ENCODE results near the gene PTPRN2.
A peak's percentile ranks its signal among the peaks of the same experiment; 100 is the strongest.

The PTPRN2 gene

DNA sequence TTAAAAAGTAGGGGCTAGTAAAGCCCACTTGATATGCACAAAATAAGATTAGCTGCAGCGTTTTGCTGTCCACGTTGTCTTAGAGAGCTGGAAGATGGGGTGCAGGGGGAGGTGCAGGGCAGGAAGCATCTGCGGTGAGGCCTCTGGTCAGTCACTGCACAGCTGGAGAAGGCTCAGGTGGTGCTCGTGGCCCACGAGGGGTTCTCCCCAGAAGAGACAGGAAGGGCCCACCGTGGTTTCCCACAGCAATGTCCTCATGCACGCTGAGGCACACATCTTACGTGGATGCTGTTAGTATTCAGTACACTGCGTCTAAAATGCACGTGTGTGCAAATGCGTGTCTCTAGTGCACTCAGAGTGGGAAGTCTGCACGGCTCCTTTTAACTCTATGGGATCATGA lies 582.1 kb downstream of the PTPRN2 start:
- Histone ChIP-seq H3K18ac (ENCODE audit: low read length) (peak overlapping the region; percentile 60), H4K8ac (ENCODE audit: low read depth, low read length) (no peak overlapping the region), H3K4ac (ENCODE audit: low read length) (no peak overlapping the region), H2BK12ac (ENCODE audit: low read length) (no peak overlapping the region), H3K14ac (ENCODE audit: low read length) (no peak overlapping the region), H3K36me3 (replicated peaks in 1 of 2; ENCODE audit: control insufficient read depth in 2 of 2, insufficient read depth in 2 of 2, low read length in 2 of 2) (no peaks in the 10 kb centered on the region), H3K23ac (ENCODE audit: low read depth, low read length, poor library complexity) (no peak overlapping the region), H3K79me1 (ENCODE audit: low read depth, low read length) (no peaks in the 10 kb centered on the region), H2BK15ac (ENCODE audit: low read length) (no peak overlapping the region), H3K4me3 (ENCODE audit: low read length in 2 of 2) (no peak overlapping the region), H2AK5ac (ENCODE audit: low read depth, low read length) (no peak overlapping the region), H2AFZ (ENCODE audit: low read length) (no peak overlapping the region), H3K9me3 (replicated peaks in 1 of 2; ENCODE audit: control insufficient read depth in 2 of 2, insufficient read depth in 1 of 2, low read depth in 1 of 2, low read length in 2 of 2) (no peaks in the 10 kb centered on the region), H3K27ac (replicated peaks; ENCODE audit: low read length) (no peak overlapping the region), H3K4me1 (ENCODE audit: control insufficient read depth in 2 of 2, insufficient read depth in 1 of 2, low read depth in 1 of 2, low read length in 2 of 2) (peaks cover 3 to 15% of the 10 kb centered on the region in 2 donors), H3K4me2 (ENCODE audit: insufficient read depth, low read length, poor library complexity, severe bottlenecking) (no peak overlapping the region), H4K91ac (ENCODE audit: low read depth, low read length, poor library complexity) (no peak overlapping the region), H2BK120ac (ENCODE audit: low read depth, low read length) (no peak overlapping the region), H3K27me3 (ENCODE audit: control insufficient read depth in 3 of 3, insufficient read depth in 3 of 3, low read depth in 1 of 3, low read length in 3 of 3) (peaks cover 0 to 5% (median 5%) of the 10 kb centered on the region in 3 experiments), H3K9ac (ENCODE audit: low read depth, low read length, poor library complexity) (no peak overlapping the region), H2BK5ac (ENCODE audit: low read length) (no peak overlapping the region)
- DNase-seq (ENCODE audit: low spot score), result no peak
- no CpG with 5 or more reads among the region's 12 CpGs for WGBS, 2 donors (ENCODE audit: extremely low coverage in 2 of 2, insufficient read length in 2 of 2, insufficient replicate concordance in 1 of 2)

DNA sequence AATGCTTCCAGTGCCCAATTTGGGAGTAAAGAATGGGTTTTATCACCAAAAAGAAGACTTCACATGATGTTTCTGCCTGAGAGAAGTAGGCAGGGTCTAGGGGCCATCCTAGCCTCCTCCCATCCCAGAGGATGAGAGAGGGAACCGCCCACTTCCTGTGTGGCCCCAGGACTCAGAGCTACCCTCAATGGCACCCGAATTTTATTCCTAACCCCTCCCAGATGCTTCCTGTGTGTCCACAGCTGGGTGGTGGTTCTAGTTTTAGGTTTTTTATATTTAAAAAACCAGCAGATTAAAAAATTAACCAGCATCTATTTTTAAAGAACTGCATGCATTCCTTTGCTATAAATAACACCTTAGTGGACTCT lies 583.5 kb downstream of the PTPRN2 start:
- H3K4ac ChIP-seq (ENCODE audit: low read length), result no peak overlapping the region
- no peak overlapping the region for H3K18ac ChIP-seq (ENCODE audit: low read length)
- H3K9me3 ChIP-seq (replicated peaks in 1 of 2; ENCODE audit: control insufficient read depth in 2 of 2, insufficient read depth in 1 of 2, low read depth in 1 of 2, low read length in 2 of 2), result no peaks in the 10 kb centered on the region
- H3K14ac ChIP-seq (ENCODE audit: low read length), result no peak overlapping the region
- no peak overlapping the region for H2BK12ac ChIP-seq (ENCODE audit: low read length)
- no peak for DNase-seq (ENCODE audit: low spot score)
- no peak overlapping the region for H4K8ac ChIP-seq (ENCODE audit: low read depth, low read length)
- no peak overlapping the region for H2AFZ ChIP-seq (ENCODE audit: low read length)
- no CpG with 5 or more reads among the region's 2 CpGs for WGBS, 2 donors (ENCODE audit: extremely low coverage in 2 of 2, insufficient read length in 2 of 2, insufficient replicate concordance in 1 of 2)
- no peaks in the 10 kb centered on the region for H3K36me3 ChIP-seq (replicated peaks in 1 of 2; ENCODE audit: control insufficient read depth in 2 of 2, insufficient read depth in 2 of 2, low read length in 2 of 2)
- no peak overlapping the region for H2BK120ac ChIP-seq (ENCODE audit: low read depth, low read length)
- no peak overlapping the region for H2AK5ac ChIP-seq (ENCODE audit: low read depth, low read length)
- H2BK5ac ChIP-seq (ENCODE audit: low read length), result no peak overlapping the region
- no peak overlapping the region for H3K27ac ChIP-seq (replicated peaks; ENCODE audit: low read length)
- no peak overlapping the region for H3K4me2 ChIP-seq (ENCODE audit: insufficient read depth, low read length, poor library complexity, severe bottlenecking)
- H3K79me1 ChIP-seq (ENCODE audit: low read depth, low read length), result no peaks in the 10 kb centered on the region
- no peak overlapping the region for H2BK15ac ChIP-seq (ENCODE audit: low read length)
- peaks cover 0 to 5% (median 5%) of the 10 kb centered on the region in 3 experiments for H3K27me3 ChIP-seq (ENCODE audit: control insufficient read depth in 3 of 3, insufficient read depth in 3 of 3, low read depth in 1 of 3, low read length in 3 of 3)
- H3K4me1 ChIP-seq (ENCODE audit: control insufficient read depth in 2 of 2, insufficient read depth in 1 of 2, low read depth in 1 of 2, low read length in 2 of 2), result peaks cover 2 to 15% of the 10 kb centered on the region in 2 donors
- H4K91ac ChIP-seq (ENCODE audit: low read depth, low read length, poor library complexity), result no peak overlapping the region
- H3K9ac ChIP-seq (ENCODE audit: low read depth, low read length, poor library complexity), result no peak overlapping the region
- H3K4me3 ChIP-seq (ENCODE audit: low read length in 2 of 2), result no peak overlapping the region
- H3K23ac ChIP-seq (ENCODE audit: low read depth, low read length, poor library complexity), result no peak overlapping the region

DNA sequence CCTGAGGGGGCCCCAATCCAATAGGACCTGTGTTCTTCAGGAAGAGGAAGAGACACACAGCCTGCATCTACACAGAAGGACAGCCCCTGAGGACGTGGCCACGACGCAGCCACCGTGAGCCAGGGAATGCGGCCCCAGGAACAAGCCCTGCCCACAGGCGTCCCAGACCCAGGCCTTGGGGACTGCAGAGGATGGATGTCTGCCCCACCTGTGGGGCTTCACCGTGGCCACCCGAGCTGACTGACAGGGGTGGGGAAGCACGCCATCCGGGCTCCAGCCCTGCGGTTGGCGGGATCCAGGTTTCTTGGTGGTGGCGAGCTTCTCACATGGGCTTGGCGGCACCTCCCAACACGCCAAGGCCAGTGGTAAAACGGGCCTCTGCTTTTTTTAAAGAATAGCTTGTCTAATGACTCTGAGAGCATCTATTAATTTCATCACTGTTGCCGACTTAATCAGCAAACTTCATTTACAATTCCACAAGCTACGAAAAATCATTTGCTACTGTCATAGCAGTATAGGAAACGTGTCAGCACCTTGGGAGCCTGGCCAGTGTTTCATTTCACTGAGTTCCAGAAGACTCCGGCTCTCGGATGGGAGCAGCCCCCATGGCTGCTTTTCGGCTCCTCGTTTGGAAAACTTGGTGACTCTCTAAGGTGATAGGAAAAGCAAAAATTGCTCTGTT lies 584.0 kb downstream of the PTPRN2 start:
- peak overlapping the region; percentile 38 for H3K14ac ChIP-seq (ENCODE audit: low read length)
- H2BK5ac ChIP-seq (ENCODE audit: low read length), result no peak overlapping the region
- peak overlapping the region; percentile 90 for H2AK5ac ChIP-seq (ENCODE audit: low read depth, low read length)
- peak overlapping the region; percentile 47 for H2BK120ac ChIP-seq (ENCODE audit: low read depth, low read length)
- no peak overlapping the region for H2AFZ ChIP-seq (ENCODE audit: low read length)
- peaks cover 0 to 5% (median 5%) of the 10 kb centered on the region in 3 experiments for H3K27me3 ChIP-seq (ENCODE audit: control insufficient read depth in 3 of 3, insufficient read depth in 3 of 3, low read depth in 1 of 3, low read length in 3 of 3)
- no peak overlapping the region for H3K27ac ChIP-seq (replicated peaks; ENCODE audit: low read length)
- no peaks in the 10 kb centered on the region for H3K9me3 ChIP-seq (replicated peaks in 1 of 2; ENCODE audit: control insufficient read depth in 2 of 2, insufficient read depth in 1 of 2, low read depth in 1 of 2, low read length in 2 of 2)
- H4K91ac ChIP-seq (ENCODE audit: low read depth, low read length, poor library complexity), result no peak overlapping the region
- H3K4me1 ChIP-seq (ENCODE audit: control insufficient read depth in 2 of 2, insufficient read depth in 1 of 2, low read depth in 1 of 2, low read length in 2 of 2), result peaks cover 0 to 11% of the 10 kb centered on the region in 2 donors
- WGBS, 2 donors (ENCODE audit: extremely low coverage in 2 of 2, insufficient read length in 2 of 2, insufficient replicate concordance in 1 of 2), result no CpG with 5 or more reads among the region's 23 CpGs
- H3K9ac ChIP-seq (ENCODE audit: low read depth, low read length, poor library complexity), result no peak overlapping the region
- DNase-seq (ENCODE audit: low spot score), result no peak
- no peak overlapping the region for H3K4me2 ChIP-seq (ENCODE audit: insufficient read depth, low read length, poor library complexity, severe bottlenecking)
- peak overlapping the region; percentile 80 for H3K18ac ChIP-seq (ENCODE audit: low read length)
- H3K4ac ChIP-seq (ENCODE audit: low read length), result no peak overlapping the region
- H3K4me3 ChIP-seq (ENCODE audit: low read length in 2 of 2), result no peak overlapping the region
- peak overlapping the region; percentile 41 for H2BK12ac ChIP-seq (ENCODE audit: low read length)
- H2BK15ac ChIP-seq (ENCODE audit: low read length), result peak overlapping the region; percentile 67
- H3K23ac ChIP-seq (ENCODE audit: low read depth, low read length, poor library complexity), result peak overlapping the region; percentile 65
- H4K8ac ChIP-seq (ENCODE audit: low read depth, low read length), result no peak overlapping the region
- H3K36me3 ChIP-seq (replicated peaks in 1 of 2; ENCODE audit: control insufficient read depth in 2 of 2, insufficient read depth in 2 of 2, low read length in 2 of 2), result no peaks in the 10 kb centered on the region
- no peaks in the 10 kb centered on the region for H3K79me1 ChIP-seq (ENCODE audit: low read depth, low read length)

DNA sequence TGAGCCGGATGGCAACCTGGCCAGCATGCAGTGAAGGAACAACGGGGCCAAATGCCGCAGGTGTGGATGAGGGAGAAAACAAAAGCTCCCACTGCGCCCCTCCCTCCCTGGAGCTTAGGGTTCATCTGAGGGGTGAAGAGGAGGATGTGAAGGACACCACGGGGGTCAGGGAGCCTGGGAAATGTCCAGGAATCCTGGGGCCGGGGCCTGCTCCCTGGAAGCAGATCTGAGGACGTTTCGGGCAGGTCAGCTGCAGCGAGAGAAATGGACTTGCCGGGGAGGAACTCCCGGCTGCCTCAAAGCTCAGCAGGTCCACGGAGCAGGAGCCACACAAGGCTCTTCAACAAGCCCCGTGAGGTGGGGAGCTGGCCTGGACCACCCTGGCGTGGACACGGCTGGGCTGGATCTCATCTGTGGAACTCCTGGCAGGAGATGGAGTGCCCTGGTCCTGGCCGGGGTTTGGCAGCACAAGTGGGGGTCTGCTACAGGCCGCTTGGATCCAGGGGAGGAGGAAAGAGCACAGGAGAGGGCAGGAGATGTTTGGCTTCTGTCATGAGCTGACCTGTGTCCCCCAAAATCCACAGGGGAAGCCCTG lies 585.0 kb downstream of the PTPRN2 start:
- no CpG with 5 or more reads among the region's 17 CpGs for WGBS, 2 donors (ENCODE audit: extremely low coverage in 2 of 2, insufficient read length in 2 of 2, insufficient replicate concordance in 1 of 2)

More for the DNA sequence above, 585.0 kb downstream of the PTPRN2 start:
- peak overlapping the region; percentile 53 for H2AK5ac ChIP-seq (ENCODE audit: low read depth, low read length)
- peak overlapping the region; percentile 65 for H3K18ac ChIP-seq (ENCODE audit: low read length)
- no peak for DNase-seq (ENCODE audit: low spot score)
- H3K4me1 ChIP-seq (ENCODE audit: control insufficient read depth in 2 of 2, insufficient read depth in 1 of 2, low read depth in 1 of 2, low read length in 2 of 2), result peaks cover 0 to 6% of the 10 kb centered on the region in 2 donors
- peaks cover 0 to 5% (median 2%) of the 10 kb centered on the region in 3 experiments for H3K27me3 ChIP-seq (ENCODE audit: control insufficient read depth in 3 of 3, insufficient read depth in 3 of 3, low read depth in 1 of 3, low read length in 3 of 3)
- no peak overlapping the region for H3K4me3 ChIP-seq (ENCODE audit: low read length in 2 of 2)
- H3K23ac ChIP-seq (ENCODE audit: low read depth, low read length, poor library complexity), result no peak overlapping the region
- H3K9me3 ChIP-seq (replicated peaks in 1 of 2; ENCODE audit: control insufficient read depth in 2 of 2, insufficient read depth in 1 of 2, low read depth in 1 of 2, low read length in 2 of 2), result no peaks in the 10 kb centered on the region
- H3K14ac ChIP-seq (ENCODE audit: low read length), result no peak overlapping the region
- H3K79me1 ChIP-seq (ENCODE audit: low read depth, low read length), result no peaks in the 10 kb centered on the region
- no peak overlapping the region for H3K4ac ChIP-seq (ENCODE audit: low read length)
- H2BK5ac ChIP-seq (ENCODE audit: low read length), result no peak overlapping the region
- no peak overlapping the region for H2AFZ ChIP-seq (ENCODE audit: low read length)
- no peak overlapping the region for H3K4me2 ChIP-seq (ENCODE audit: insufficient read depth, low read length, poor library complexity, severe bottlenecking)
- no peaks in the 10 kb centered on the region for H3K36me3 ChIP-seq (replicated peaks in 1 of 2; ENCODE audit: control insufficient read depth in 2 of 2, insufficient read depth in 2 of 2, low read length in 2 of 2)
- H2BK120ac ChIP-seq (ENCODE audit: low read depth, low read length), result no peak overlapping the region
- H4K91ac ChIP-seq (ENCODE audit: low read depth, low read length, poor library complexity), result no peak overlapping the region
- no peak overlapping the region for H2BK12ac ChIP-seq (ENCODE audit: low read length)
- H3K27ac ChIP-seq (replicated peaks; ENCODE audit: low read length), result no peak overlapping the region
- no peak overlapping the region for H2BK15ac ChIP-seq (ENCODE audit: low read length)
- H3K9ac ChIP-seq (ENCODE audit: low read depth, low read length, poor library complexity), result no peak overlapping the region
- H4K8ac ChIP-seq (ENCODE audit: low read depth, low read length), result no peak overlapping the region
